ENCODE measurements around the gene TBR1. TPM values are rescaled to one million over a fixed set of nuclear protein-coding genes. Genes with fewer than 3 reads are reported as not detected.
A peak's percentile ranks its signal among the peaks of the same experiment; 100 is the strongest.

The TBR1 gene
- total and polyA plus RNA-seq, 2 experiments from 2014 or later = 0.97 TPM; not detected in 1

DNA sequence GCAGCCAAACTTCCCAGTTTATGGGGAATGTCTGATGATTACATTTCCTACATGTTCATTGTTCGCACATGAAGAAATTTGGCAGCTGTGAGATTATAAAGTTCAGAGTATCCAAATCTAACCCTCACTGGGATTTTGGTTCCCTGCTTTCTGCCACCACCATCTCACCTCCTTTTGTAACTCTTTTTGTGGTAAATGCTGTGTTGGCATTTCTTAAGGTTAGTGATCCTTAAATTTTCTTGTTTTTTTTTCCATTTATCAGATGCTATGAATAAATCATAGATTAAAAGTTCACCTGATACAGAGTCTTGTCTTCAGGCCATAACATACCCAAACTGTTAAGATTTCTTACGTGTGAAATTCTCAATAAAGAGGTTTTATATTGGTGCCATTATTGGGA lies 8.5 kb upstream of the TBR1 start:
- in situ Hi-C loops (cut with MboI) = no loop called here
- no peak overlapping the region for H3K4me3 ChIP-seq

DNA sequence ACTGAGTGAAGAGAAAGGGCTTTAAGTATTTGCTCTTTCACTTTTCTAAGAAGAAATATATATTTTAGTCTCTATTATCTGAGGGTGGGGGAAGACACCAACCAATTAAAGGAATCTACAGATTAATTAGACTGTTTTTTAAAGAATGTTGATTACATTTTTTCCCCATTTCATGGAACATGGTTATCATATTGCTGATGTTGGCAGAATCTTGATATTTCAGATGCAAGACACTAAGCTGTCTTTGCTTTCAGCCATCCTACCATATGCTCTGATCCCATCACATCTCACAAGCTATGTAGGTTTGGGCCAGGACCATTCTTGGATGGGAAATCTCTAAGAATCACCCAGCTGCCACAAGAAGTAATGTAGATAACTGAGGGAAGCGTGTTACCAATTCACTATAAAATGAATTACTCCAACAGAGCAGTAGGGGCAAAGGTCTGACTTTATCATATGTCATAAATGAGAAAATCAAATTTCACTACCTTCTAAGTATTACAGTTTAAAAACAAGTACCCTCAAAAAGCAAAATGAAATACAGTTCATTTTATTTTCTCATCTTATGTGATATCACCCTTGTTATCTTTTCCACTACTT lies 6.7 kb upstream of the TBR1 start:
- Histone ChIP-seq H2AFZ (no peak overlapping the region), H3K4me1 (ENCODE audit: insufficient read depth) (peaks cover 6% of the 10 kb centered on the region; the same call in 1 of the 2 replicates), H3K4me3 (no peak overlapping the region), H4K20me1 (ENCODE audit: insufficient read depth) (no peaks in the 10 kb centered on the region), H3K27me3 (replicated peaks; ENCODE audit: insufficient read depth) (no peaks in the 10 kb centered on the region), H3K9me2 (ENCODE audit: insufficient read depth) (no peaks in the 10 kb centered on the region), H3K9me3 (ENCODE audit: low read depth) (no peaks in the 10 kb centered on the region), H3K36me3 (ENCODE audit: low read depth) (0 out of 2 replicates have a peak, but pooled peaks cover 9% of the 10 kb centered on the region), H3K4me2 (ENCODE audit: unreplicated experiment) (no peak overlapping the region), H3F3A (ENCODE audit: insufficient read depth) (0 out of 2 replicates have a peak, but pooled peaks cover 5% of the 10 kb centered on the region), H3K79me2 (ENCODE audit: insufficient read depth) (no peaks in the 10 kb centered on the region), H3K27ac (no peak overlapping the region), H3K9ac (no peak overlapping the region)
- no peak for TF ChIP-seq EZH2 (IDR thresholded peaks at IDR 0.05; ENCODE audit: insufficient read depth, poor library complexity, severe bottlenecking)
- no peak for TF ChIP-seq EZH2phosphoT487 (IDR thresholded peaks at IDR 0.05; ENCODE audit: insufficient read depth, low read depth)
- in situ Hi-C loops (cut with MboI) = no loop called here
- WGBS, 2 experiments (ENCODE audit: low coverage in 1 of 2, low lambda C conversion rate in 2 of 2, missing lambda C conversion rate in 2 of 2) = 100% methylated on average over 1 of the region's 1 CpG
- DNase-seq = no peak

More for the DNA sequence above, 8.5 kb upstream of the TBR1 start:
- no peak overlapping the region for H3K9ac ChIP-seq
- H3K27ac ChIP-seq = no peak overlapping the region
- no peaks in the 10 kb centered on the region for H3K27me3 ChIP-seq (replicated peaks; ENCODE audit: insufficient read depth)
- H3K36me3 ChIP-seq (ENCODE audit: low read depth) = peaks cover 13% of the 10 kb centered on the region; the same call in 1 of the 2 replicates
- 95 to 100% methylated on average over 2 of the region's 2 CpGs for WGBS, 2 experiments (ENCODE audit: low coverage in 1 of 2, low lambda C conversion rate in 2 of 2, missing lambda C conversion rate in 2 of 2)
- no peaks in the 10 kb centered on the region for H3K79me2 ChIP-seq (ENCODE audit: insufficient read depth)
- H3K9me3 ChIP-seq (ENCODE audit: low read depth) = no peaks in the 10 kb centered on the region
- H4K20me1 ChIP-seq (ENCODE audit: insufficient read depth) = no peaks in the 10 kb centered on the region
- no peak overlapping the region for H2AFZ ChIP-seq
- TF ChIP-seq EZH2 (IDR thresholded peaks at IDR 0.05; ENCODE audit: insufficient read depth, poor library complexity, severe bottlenecking) = no peak
- no peak for TF ChIP-seq EZH2phosphoT487 (IDR thresholded peaks at IDR 0.05; ENCODE audit: insufficient read depth, low read depth)
- H3K4me1 ChIP-seq (ENCODE audit: insufficient read depth) = peaks cover 6% of the 10 kb centered on the region; the same call in 1 of the 2 replicates
- DNase-seq = no peak
- no peak overlapping the region for H3K4me2 ChIP-seq (ENCODE audit: unreplicated experiment)
- H3K9me2 ChIP-seq (ENCODE audit: insufficient read depth) = no peaks in the 10 kb centered on the region
- H3F3A ChIP-seq (ENCODE audit: insufficient read depth) = 0 out of 2 replicates have a peak, but pooled peaks cover 5% of the 10 kb centered on the region

DNA sequence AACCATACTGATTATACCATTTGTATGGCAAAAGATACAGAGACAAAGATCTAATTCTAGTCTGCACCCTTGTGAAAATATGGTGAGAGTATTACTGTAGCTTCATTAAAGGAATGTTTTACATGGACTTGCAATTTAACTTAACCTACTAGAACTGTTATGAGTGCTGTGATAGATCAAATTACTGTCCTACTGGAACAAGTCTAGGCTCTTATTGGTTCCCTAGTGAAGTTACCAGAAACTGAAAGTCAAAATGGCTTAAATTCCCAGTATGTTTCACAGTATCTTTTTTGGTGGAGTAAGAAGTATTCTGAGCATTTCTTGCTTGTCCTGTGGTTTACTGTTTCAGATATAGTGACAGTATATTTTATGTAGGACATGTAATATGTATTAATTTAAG lies 3.8 kb upstream of the TBR1 start:
- Histone ChIP-seq H3K9ac (no peak overlapping the region), H3K36me3 (ENCODE audit: low read depth) (0 out of 2 replicates have a peak, but pooled peaks cover 9% of the 10 kb centered on the region), H3K9me3 (ENCODE audit: low read depth) (no peaks in the 10 kb centered on the region), H3K4me1 (ENCODE audit: insufficient read depth) (peaks cover 6% of the 10 kb centered on the region; the same call in 1 of the 2 replicates), H3K4me2 (ENCODE audit: unreplicated experiment) (no peak overlapping the region), H3K79me2 (ENCODE audit: insufficient read depth) (no peaks in the 10 kb centered on the region), H2AFZ (no peak overlapping the region), H3K27ac (no peak overlapping the region), H3K9me2 (ENCODE audit: insufficient read depth) (no peaks in the 10 kb centered on the region), H3F3A (ENCODE audit: insufficient read depth) (0 out of 2 replicates have a peak, but pooled peaks cover 5% of the 10 kb centered on the region), H4K20me1 (ENCODE audit: insufficient read depth) (no peaks in the 10 kb centered on the region), H3K4me3 (no peak overlapping the region), H3K27me3 (replicated peaks; ENCODE audit: insufficient read depth) (peaks cover 25% of the 10 kb centered on the region)
- TF ChIP-seq EZH2phosphoT487 (IDR thresholded peaks at IDR 0.05; ENCODE audit: insufficient read depth, low read depth) (no peak), EZH2 (IDR thresholded peaks at IDR 0.05; ENCODE audit: insufficient read depth, poor library complexity, severe bottlenecking) (no peak)
- no peak for DNase-seq
- in situ Hi-C loops (cut with MboI) = no loop called here

DNA sequence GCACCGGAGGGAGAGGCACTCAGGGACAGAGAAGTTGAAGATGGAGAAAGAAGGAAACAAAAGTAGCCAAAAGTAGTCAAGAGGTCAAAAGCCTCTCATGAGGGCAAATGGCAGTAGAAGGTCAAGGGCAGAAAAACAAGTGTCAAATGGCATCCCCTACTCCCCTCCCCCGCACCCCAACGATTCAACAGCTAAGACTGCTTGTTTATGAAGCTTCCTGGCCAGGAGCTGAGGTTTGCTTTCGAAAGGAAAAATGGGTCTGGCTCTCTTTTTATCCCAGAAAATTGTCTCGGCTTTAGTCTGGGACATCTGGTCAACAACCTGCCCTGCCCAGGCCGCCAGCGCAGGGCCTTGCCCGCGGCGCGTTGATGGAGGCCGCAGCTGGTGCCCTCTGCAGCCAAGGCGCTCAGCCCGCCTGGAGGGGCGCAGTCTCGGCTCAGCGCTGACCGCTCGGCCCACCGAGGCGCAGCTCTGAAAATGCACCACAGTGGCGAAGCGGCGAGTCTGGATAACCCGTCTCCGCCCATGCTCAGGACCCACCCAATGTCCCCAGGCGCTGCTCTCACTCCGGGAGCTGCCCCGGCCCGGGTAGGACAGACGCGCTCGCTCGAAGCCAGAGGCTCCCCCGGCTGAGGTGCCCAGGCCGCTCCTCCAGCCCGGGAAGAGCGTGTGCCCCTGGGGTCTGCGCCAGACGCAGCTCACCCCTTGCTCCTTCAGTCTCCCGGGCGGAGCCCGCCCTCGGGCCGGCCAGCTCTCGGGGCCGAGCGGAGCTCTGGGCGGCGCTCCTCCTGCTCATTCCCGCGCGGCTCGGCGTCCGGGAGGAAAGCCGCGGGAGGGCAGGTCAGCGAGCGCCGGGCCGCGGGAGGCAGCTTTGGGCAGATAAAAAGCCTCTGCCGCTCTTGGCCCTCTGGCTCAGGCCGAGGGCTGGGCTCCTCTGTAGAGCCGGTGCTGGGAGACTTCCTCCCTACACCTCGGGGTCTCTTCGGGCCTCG lies 1.8 kb upstream of the TBR1 start:
- WGBS, 2 experiments (ENCODE audit: low coverage in 1 of 2, low lambda C conversion rate in 2 of 2, missing lambda C conversion rate in 2 of 2) = 22% methylated on average over 69 of the region's 69 CpGs
- H3K4me2 ChIP-seq (ENCODE audit: unreplicated experiment) = peak overlapping the region; percentile 47
- in situ Hi-C loops (cut with MboI) = no loop called here
- DNase-seq = peak; percentile 67
- H3K79me2 ChIP-seq (ENCODE audit: insufficient read depth) = no peaks in the 10 kb centered on the region
- peak overlapping the region; percentile 43; the same call in 1 of the 2 replicates for H2AFZ ChIP-seq
- H3F3A ChIP-seq (ENCODE audit: insufficient read depth) = no peaks in the 10 kb centered on the region
- peaks cover 45% of the 10 kb centered on the region for H3K27me3 ChIP-seq (replicated peaks; ENCODE audit: insufficient read depth)
- H3K9me2 ChIP-seq (ENCODE audit: insufficient read depth) = no peaks in the 10 kb centered on the region
- TF ChIP-seq EZH2 (IDR thresholded peaks at IDR 0.05; ENCODE audit: insufficient read depth, poor library complexity, severe bottlenecking) = no peak
- TF ChIP-seq EZH2phosphoT487 (IDR thresholded peaks at IDR 0.05; ENCODE audit: insufficient read depth, low read depth) = no peak
- H3K27ac ChIP-seq = no peak overlapping the region
- no peaks in the 10 kb centered on the region for H3K9me3 ChIP-seq (ENCODE audit: low read depth)
- H3K4me3 ChIP-seq = peak overlapping the region; percentile 63
- 0 out of 2 replicates have a peak, but pooled peaks cover 2% of the 10 kb centered on the region for H3K36me3 ChIP-seq (ENCODE audit: low read depth)
- no peaks in the 10 kb centered on the region for H4K20me1 ChIP-seq (ENCODE audit: insufficient read depth)
- H3K4me1 ChIP-seq (ENCODE audit: insufficient read depth) = peaks cover 6% of the 10 kb centered on the region; the same call in 1 of the 2 replicates
- H3K9ac ChIP-seq = no peak overlapping the region
